H1 (cell line): ENCODE results near the gene CELA2A. TPM values are rescaled to one million over a fixed set of nuclear protein-coding genes. Genes with fewer than 3 reads are reported as not detected.
A peak's percentile ranks its signal among the peaks of the same experiment; 100 is the strongest.

Experiments used
- CTCF ChIA-PET: fragments of 300-600 bp; sonication (Branson Sonifier 250); formaldehyde crosslinking; loops from one replicate; lab custom pipeline; 2021; ENCODE audit not compliant: partially characterized antibody; lab: Charles Lee
- POLR2A ChIA-PET: fragments of 300-600 bp; sonication (Branson Sonifier 250); formaldehyde crosslinking; loops from one replicate; lab custom pipeline; 2021; ENCODE audit warnings: inconsistent platforms; ENCODE audit not compliant: partially characterized antibody; lab: Charles Lee
- DNase-seq, 2 experiments: peaks; one replicate each; pipeline versions ENCODE4 v3.0.0 to v3.0.0-alpha.2; 2010 to 2022; ENCODE audit warnings: low spot score in 2 of 2, low read depth in 1 of 2, mixed read lengths in 1 of 2
- FAIRE-seq: peaks from 2 replicates; lab custom pipeline; 2011; peaks lifted over from hg19 to GRCh38; lab: Jason Lieb, UNC
- H2AFZ ChIP-seq: 2 replicates; pipeline ENCODE4 v1.8.1; 2012; ENCODE audit warnings: low read length, inconsistent platforms
- H2AK5ac ChIP-seq: 2 replicates; pipeline ENCODE4 v1.6.1; 2013; ENCODE audit warnings: low read depth, low read length
- H2BK120ac ChIP-seq: replicated peaks from 2 replicates; pipeline ENCODE3; 2013; ENCODE audit warnings: low read depth, low read length, inconsistent platforms
- H2BK12ac ChIP-seq: 2 replicates; pipeline ENCODE4 v1.6.1; 2013; ENCODE audit warnings: low read depth, low read length
- H2BK15ac ChIP-seq: 2 replicates; pipeline ENCODE4 v1.6.1; 2013; ENCODE audit warnings: low read length
- H2BK20ac ChIP-seq: 2 replicates; pipeline ENCODE4 v1.6.1; 2013; ENCODE audit warnings: low read length
- H2BK5ac ChIP-seq: 2 replicates; pipeline ENCODE4 v1.6.1; 2013; ENCODE audit warnings: low read depth, low read length
- H3K14ac ChIP-seq: 2 replicates; pipeline ENCODE4 v1.6.1; 2013; ENCODE audit warnings: inconsistent platforms; ENCODE audit not compliant: insufficient read length
- H3K18ac ChIP-seq: 2 replicates; pipeline ENCODE4 v1.6.1; 2013; ENCODE audit warnings: low read length; ENCODE audit errors: extremely low read depth
- H3K23ac ChIP-seq: 2 replicates; pipeline ENCODE4 v1.6.1; 2013; ENCODE audit warnings: inconsistent platforms; ENCODE audit not compliant: insufficient read length
- H3K23me2 ChIP-seq: 2 replicates; pipeline ENCODE4 v1.6.1; 2013; ENCODE audit warnings: low read depth, low read length
- H3K27ac ChIP-seq: 2 replicates; pipeline ENCODE4 v1.6.1; 2011; ENCODE audit warnings: low read depth, low read length, inconsistent platforms
- H3K27me3 ChIP-seq, 4 experiments: replicated peaks in 1 of 4; 1 replicate in 1 of 4; 2 replicates in 3 of 4; pipeline versions ENCODE4 v1.6.1 to v1.8.1; 2011 to 2013; ENCODE audit warnings: low read length in 3 of 4, mild to moderate bottlenecking in 3 of 4, inconsistent platforms in 2 of 4, mixed read lengths in 2 of 4, moderate library complexity in 1 of 4; ENCODE audit not compliant: control insufficient read depth in 3 of 4, insufficient read depth in 3 of 4; ENCODE audit errors: extremely low read depth in 1 of 4
- H3K36me3 ChIP-seq, 4 experiments: 2 replicates each; pipeline versions ENCODE4 v1.6.1 to v1.8.1; 2011 to 2013; ENCODE audit warnings: mild to moderate bottlenecking in 4 of 4, low read length in 3 of 4, moderate library complexity in 2 of 4, control low read depth in 1 of 4, inconsistent platforms in 1 of 4; ENCODE audit not compliant: insufficient read depth in 4 of 4, control insufficient read depth in 2 of 4
- H3K4ac ChIP-seq: replicated peaks from 2 replicates; pipeline ENCODE3; 2013; ENCODE audit warnings: low read length, low read depth, mixed read lengths, inconsistent platforms; ENCODE audit not compliant: insufficient read length
- H3K4me1 ChIP-seq, 4 experiments: replicated peaks in 1 of 4; 1 replicate in 1 of 4; 2 replicates in 3 of 4; pipeline versions ENCODE4 v1.6.1 to v1.8.1; 2011 to 2013; ENCODE audit warnings: low read length in 3 of 4, inconsistent platforms in 2 of 4, mixed read lengths in 1 of 4; ENCODE audit not compliant: insufficient read depth in 4 of 4, control insufficient read depth in 3 of 4
- H3K4me2 ChIP-seq, 2 experiments: 2 replicates each; pipeline versions ENCODE4 v1.6.1 to v1.8.1; 2011 to 2013; ENCODE audit warnings: low read depth in 2 of 2, low read length in 2 of 2, control low read depth in 1 of 2, inconsistent platforms in 1 of 2, mild to moderate bottlenecking in 1 of 2; ENCODE audit not compliant: insufficient read depth in 1 of 2
- H3K4me3 ChIP-seq, 4 experiments: fragments of 200-600, 300-600 bp in 1 of 4; sonication (generic), shearing (Covaris generic), sonication (Bioruptor Twin) in 1 of 4; 2 replicates each; pipeline versions ENCODE4 v1.5.1 to v1.8.1; 2011 to 2016; ENCODE audit warnings: low read length in 4 of 4, low read depth in 3 of 4, control low read depth in 2 of 4, inconsistent platforms in 2 of 4, mild to moderate bottlenecking in 2 of 4, mixed read lengths in 1 of 4, moderate library complexity in 1 of 4; ENCODE audit not compliant: insufficient read depth in 2 of 4; ENCODE audit errors: extremely low read depth in 1 of 4
- H3K56ac ChIP-seq: replicated peaks from 2 replicates; pipeline ENCODE3; 2013; ENCODE audit warnings: low read depth, mild to moderate bottlenecking, mixed read lengths, low read length, inconsistent platforms; ENCODE audit not compliant: insufficient read length
- H3K79me1 ChIP-seq: 2 replicates; pipeline ENCODE4 v1.6.1; 2013; ENCODE audit warnings: low read depth, low read length, control low read depth
- H3K79me2 ChIP-seq, 2 experiments: 2 replicates each; pipeline versions ENCODE4 v1.6.1 to v1.8.1; 2012 to 2013; ENCODE audit warnings: low read length in 2 of 2, mild to moderate bottlenecking in 2 of 2, inconsistent platforms in 1 of 2; ENCODE audit not compliant: insufficient read depth in 2 of 2, control insufficient read depth in 1 of 2
- H3K9ac ChIP-seq, 4 experiments: replicated peaks in 1 of 4; 1 replicate in 1 of 4; 2 replicates in 3 of 4; pipeline versions ENCODE4 v1.6.1 to v1.8.1; 2011 to 2013; ENCODE audit warnings: low read depth in 3 of 4, low read length in 3 of 4, control low read depth in 2 of 4, mild to moderate bottlenecking in 2 of 4, moderate library complexity in 2 of 4, inconsistent platforms in 1 of 4; ENCODE audit errors: extremely low read depth in 1 of 4
- H3K9me3 ChIP-seq, 2 experiments: 2 replicates each; pipeline versions ENCODE4 v1.6.1 to v1.8.1; 2012 to 2013; ENCODE audit warnings: mild to moderate bottlenecking in 2 of 2, moderate library complexity in 2 of 2, control low read depth in 1 of 2, inconsistent platforms in 1 of 2, low read depth in 1 of 2, low read length in 1 of 2, mixed read lengths in 1 of 2; ENCODE audit not compliant: insufficient read depth in 2 of 2
- H4K20me1 ChIP-seq, 2 experiments: replicated peaks in 1 of 2; 2 replicates each; pipeline versions ENCODE3 to v1.8.1; 2011 to 2013; ENCODE audit warnings: inconsistent platforms in 2 of 2, low read length in 2 of 2, mild to moderate bottlenecking in 1 of 2; ENCODE audit not compliant: insufficient read depth in 2 of 2, control insufficient read depth in 1 of 2
- H4K5ac ChIP-seq: 2 replicates; pipeline ENCODE4 v1.6.1; 2013; ENCODE audit warnings: low read length, low read depth, mixed read lengths, inconsistent platforms; ENCODE audit not compliant: insufficient read length
- H4K8ac ChIP-seq: 2 replicates; pipeline ENCODE4 v1.8.0; 2013; ENCODE audit warnings: mild to moderate bottlenecking, moderate library complexity, low read length, inconsistent platforms; ENCODE audit not compliant: insufficient read depth; ENCODE audit errors: extremely low read depth
- H4K91ac ChIP-seq: replicated peaks from 2 replicates; pipeline ENCODE3; 2013; ENCODE audit warnings: low read length, mixed read lengths, inconsistent platforms; ENCODE audit not compliant: insufficient read length
- CBX8 ChIP-seq: fragments of 300-800, 300-1000 bp; sonication (generic); IDR thresholded peaks from 2 replicates; pipeline ENCODE4 v1.7.1; 2016; ENCODE audit warnings: low read depth, low read length, borderline replicate concordance
- PHF8 ChIP-seq: fragments of 200-600 bp; sonication (generic); conservative IDR thresholded peaks from 2 replicates; pipeline ENCODE4 v1.7.1; 2012; ENCODE audit warnings: low read depth, mild to moderate bottlenecking, inconsistent platforms, low read length, moderate library complexity
- RXRA ChIP-seq: IDR thresholded peaks from 2 replicates; pipeline ENCODE4 v1.6.1; 2011; ENCODE audit warnings: low read depth, mild to moderate bottlenecking, low read length, moderate library complexity; ENCODE audit not compliant: insufficient read depth
- SP4 ChIP-seq: IDR thresholded peaks from 2 replicates; pipeline ENCODE4 v1.6.1; 2012; ENCODE audit warnings: low read length, inconsistent platforms
- SUZ12 ChIP-seq: fragments of 200-600 bp; sonication (generic); IDR thresholded peaks from 2 replicates; pipeline ENCODE4 v1.6.1; 2012; ENCODE audit warnings: mild to moderate bottlenecking, inconsistent platforms, low read length, moderate library complexity, mixed read lengths
- whole genome bisulfite sequencing, 2 experiments: shearing (Covaris generic) in 1 of 2; methylation state at CpG; one replicate each; pipeline versions ENCODE4 v1.1.6 to v1.1.7; 2013 to 2015; ENCODE audit warnings: low lambda C conversion rate in 2 of 2, mixed read lengths in 2 of 2, inconsistent platforms in 1 of 2, low coverage in 1 of 2, missing lambda C conversion rate in 1 of 2; ENCODE audit not compliant: insufficient replicate concordance in 2 of 2, insufficient coverage in 1 of 2, insufficient read length in 1 of 2; ENCODE audit errors: extremely low coverage in 1 of 2, missing lambda C conversion rate in 1 of 2; 5-methylcytosine and 5-hydroxymethylcytosine counted together
- polyA plus RNA-seq, 7 experiments: library from polyadenylated mRNA; depleted of rRNA in 3 of 7; stranded (reverse) in 5 of 7; unstranded in 2 of 7; fragments of >200 nt in 5 of 7; fragments of 200-250 nt in 2 of 7; gene quantifications; 1 replicate in 5 of 7; 2 replicates in 1 of 7; 4 replicates in 1 of 7; pipeline versions ENCODE4 v1.2.1 to v1.2.3, GENCODE V29; 2011 to 2013; ENCODE audit warnings: missing spikeins in 2 of 7, mixed read lengths in 2 of 7
- total RNA-seq: library from RNA; stranded (reverse); fragmentation: NEBNext Ultra II Directional; extraction: Animal tissue kit (Norgen Biotek cat#: 25700); gene quantifications from 2 replicates; pipeline ENCODE4 v1.2.1, GENCODE V29; 2021
- TF ChIP-seq, protein P1 (sequence below), 3 experiments: IDR thresholded peaks; 1 replicate in 2 of 3; 2 replicates in 1 of 3; pipeline versions ENCODE4 v1.5.1 to v1.6.1; 2011; ENCODE audit warnings: low read length in 3 of 3, mild to moderate bottlenecking in 3 of 3, inconsistent platforms in 2 of 3, low read depth in 1 of 3, moderate library complexity in 1 of 3; ENCODE audit not compliant: insufficient read depth in 1 of 3; ENCODE audit errors: control extremely low read depth in 1 of 3

Gene CELA2A
- total and polyA plus RNA-seq, 2 of the 8 experiments (the other 6 are each of a cell fraction or from before 2014, with no cell fraction given): not detected

DNA sequence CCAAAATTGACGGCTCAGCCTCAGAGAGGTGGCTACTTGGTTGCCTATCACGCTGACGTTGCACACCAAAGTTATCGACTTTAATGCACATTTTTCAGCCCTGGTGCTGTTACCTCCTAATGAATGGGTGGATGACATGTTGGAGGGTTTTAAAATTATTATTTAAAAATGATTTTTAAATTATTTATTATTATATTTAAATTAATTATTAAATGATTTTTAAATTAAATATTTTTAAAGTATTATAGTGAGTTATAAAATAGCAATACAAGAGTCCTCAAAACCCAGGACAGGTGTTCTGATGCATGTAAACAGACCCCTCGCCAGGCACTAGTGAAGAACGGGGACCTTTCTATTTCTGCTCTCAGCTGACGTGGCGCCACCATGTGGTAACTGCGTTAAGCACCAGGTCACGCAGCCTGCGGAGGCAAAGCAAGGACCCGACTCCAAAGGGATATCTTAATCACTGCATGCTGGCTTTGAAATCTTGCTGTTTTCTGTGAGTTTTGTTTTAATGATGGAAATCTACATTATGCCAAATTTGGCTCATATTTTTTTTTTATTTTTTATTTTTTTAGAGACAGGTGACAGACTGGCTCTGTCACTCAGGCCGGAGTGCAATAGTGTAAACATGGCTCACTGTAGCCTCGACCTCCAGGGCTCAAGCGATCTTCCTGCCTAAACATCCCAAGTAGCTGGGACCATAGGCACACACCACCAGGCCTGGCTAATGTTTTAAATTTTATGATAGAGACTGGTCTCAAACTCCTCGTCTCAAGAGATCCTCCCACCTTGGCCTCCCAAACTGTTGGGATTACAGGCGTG is 44.9 kb downstream of the CELA2A start:
- Histone ChIP-seq H3K36me3 (peaks cover 0 to 8% (median 2%) of the 10 kb centered on the region in 4 experiments; a peak in 3 of 8 replicates), H3K23me2 (no peaks in the 10 kb centered on the region), H3K4ac (no peak overlapping the region), H3K23ac (no peak overlapping the region), H4K5ac (no peak overlapping the region), H3K4me1 (peaks cover 0 to 1% (median under 1%) of the 10 kb centered on the region in 4 experiments; a peak in 4 of 7 replicates), H4K8ac (no peak overlapping the region), H3K9me3 (no peaks in the 10 kb centered on the region), H3K4me3 (no peak overlapping the region), H3K14ac (no peak overlapping the region), H4K20me1 (no peaks in the 10 kb centered on the region), H3K27ac (no peak overlapping the region), H2BK12ac (no peak overlapping the region), H3K9ac (no peak overlapping the region; a peak in 1 of 7 replicates), H3K79me1 (no peaks in the 10 kb centered on the region), H2BK20ac (no peak overlapping the region), H2BK15ac (no peak overlapping the region), H3K4me2 (no peak overlapping the region), H2AK5ac (no peak overlapping the region), H2BK120ac (no peak overlapping the region), H3K18ac (no peak overlapping the region), H3K27me3 (no peaks in the 10 kb centered on the region), H2BK5ac (0 out of 2 replicates have a peak overlapping the region, but pooled peaks have one; percentile 19), H4K91ac (no peak overlapping the region), H2AFZ (no peak overlapping the region), H3K79me2 (0 out of 4 replicates have a peak, but pooled peaks cover 0 to under 1% of the 10 kb centered on the region in 2 experiments), H3K56ac (no peak overlapping the region)
- CTCF ChIA-PET: interaction anchor here (0.6 to 2.1 kb wide), 11 partner anchors 10 to 1342 kb away, joined by 3 to 5 read pairs (median 3); partner anchors contain the start of gene DNAJC16
- peak; percentile 27 to 90 for DNase-seq
- FAIRE-seq: no peak
- POLR2A ChIA-PET: no interaction called here
- 58% methylated on average over 17 of the region's 17 CpGs; no CpG with 5 or more reads in 1 of the 2 experiments for WGBS, 2 experiments
- TF ChIP-seq SUZ12 (no peak), RXRA (no peak), CBX8 (no peak), SP4 (no peak), PHF8 (no peak)
- TF ChIP-seq, protein P1, sequence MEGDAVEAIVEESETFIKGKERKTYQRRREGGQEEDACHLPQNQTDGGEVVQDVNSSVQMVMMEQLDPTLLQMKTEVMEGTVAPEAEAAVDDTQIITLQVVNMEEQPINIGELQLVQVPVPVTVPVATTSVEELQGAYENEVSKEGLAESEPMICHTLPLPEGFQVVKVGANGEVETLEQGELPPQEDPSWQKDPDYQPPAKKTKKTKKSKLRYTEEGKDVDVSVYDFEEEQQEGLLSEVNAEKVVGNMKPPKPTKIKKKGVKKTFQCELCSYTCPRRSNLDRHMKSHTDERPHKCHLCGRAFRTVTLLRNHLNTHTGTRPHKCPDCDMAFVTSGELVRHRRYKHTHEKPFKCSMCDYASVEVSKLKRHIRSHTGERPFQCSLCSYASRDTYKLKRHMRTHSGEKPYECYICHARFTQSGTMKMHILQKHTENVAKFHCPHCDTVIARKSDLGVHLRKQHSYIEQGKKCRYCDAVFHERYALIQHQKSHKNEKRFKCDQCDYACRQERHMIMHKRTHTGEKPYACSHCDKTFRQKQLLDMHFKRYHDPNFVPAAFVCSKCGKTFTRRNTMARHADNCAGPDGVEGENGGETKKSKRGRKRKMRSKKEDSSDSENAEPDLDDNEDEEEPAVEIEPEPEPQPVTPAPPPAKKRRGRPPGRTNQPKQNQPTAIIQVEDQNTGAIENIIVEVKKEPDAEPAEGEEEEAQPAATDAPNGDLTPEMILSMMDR (IDR thresholded peaks at IDR 0.05; ENCODE audit: control extremely low read depth in 1 of 3, insufficient read depth in 1 of 3, low read depth in 1 of 3, low read length in 3 of 3): peak; percentile 76 to 97 (median 90)
